Glomerular visceral epithelial cell (primary cell): ENCODE data around the gene TOLLIP.
A peak's percentile ranks its signal among the peaks of the same experiment; 100 is the strongest.
"Not testable (repeated sequence)": the region's sequence is repeated elsewhere in the genome, so short reads cannot be mapped to it uniquely, and the experiment has no call there.

Source experiments
- DNase-seq: peaks from one replicate; pipeline ENCODE4 v3.0.0-alpha.2; 2016; ENCODE audit errors: extremely low spot score

TOLLIP gene

GRCh38 chr11:1309498-1310317 is at the start of gene TOLLIP:
Gene TOLLIP (minus strand): TSS chr11:1309632. CDS start chr11:1309498, 134 bp downstream.
- peak; percentile 93 for DNase-seq

GRCh38 chr11:1358931-1359330 is 49.5 kb upstream of the TOLLIP start:
- DNase-seq = not testable (repeated sequence)

GRCh38 chr11:1358286-1358685 is 48.9 kb upstream of the TOLLIP start:
- DNase-seq = no peak

GRCh38 chr11:1356478-1356960 is 47.1 kb upstream of the TOLLIP start:
- no peak for DNase-seq

GRCh38 chr11:1356007-1356435 is 46.6 kb upstream of the TOLLIP start:
- no peak for DNase-seq

GRCh38 chr11:1354125-1354938 is 44.9 kb upstream of the TOLLIP start:
- DNase-seq = no peak

GRCh38 chr11:1353383-1354124 is 44.1 kb upstream of the TOLLIP start:
- DNase-seq = no peak

- DNase-seq = no peak
These were observed 43.4 kb upstream of the TOLLIP start for GRCh38 chr11:1352696-1353382.

GRCh38 chr11:1351278-1351937 is 42.0 kb upstream of the TOLLIP start:
- peak; percentile 9 for DNase-seq

- no peak for DNase-seq
These were observed 40.8 kb upstream of the TOLLIP start for GRCh38 chr11:1350086-1350725.

- DNase-seq = no peak
These were observed 40.1 kb upstream of the TOLLIP start for GRCh38 chr11:1349327-1350041.

- no peak for DNase-seq
These were observed 39.4 kb upstream of the TOLLIP start for GRCh38 chr11:1348796-1349326.

GRCh38 chr11:1348146-1348795 is 38.8 kb upstream of the TOLLIP start:
- no peak for DNase-seq

- not testable (repeated sequence) for DNase-seq
These were observed 38.1 kb upstream of the TOLLIP start for GRCh38 chr11:1347411-1347999.

- DNase-seq = no peak
These were observed 37.4 kb upstream of the TOLLIP start for GRCh38 chr11:1346669-1347390.

GRCh38 chr11:1345737-1346513 is 36.5 kb upstream of the TOLLIP start:
- DNase-seq = no peak

GRCh38 chr11:1344056-1344635 is 34.7 kb upstream of the TOLLIP start:
- no peak for DNase-seq
